Ramos (cell line): ENCODE results near the gene TNS3.

Source experiments
- in situ Hi-C: fragments of 300-500 bp; cut with MboI; formaldehyde crosslinking; loops from one replicate; pipeline ENCODE4 v1.14.3; 2022; ENCODE audit warnings: low sequenced_read_pairs; ENCODE audit not compliant: unreplicated experiment

Gene TNS3

GRCh38 chr7:47381134-47381495 is 200.8 kb downstream of the TNS3 start:
- in situ Hi-C loops: no loop called here

GRCh38 chr7:47380325-47381133 is 201.4 kb downstream of the TNS3 start:
- in situ Hi-C loops: no loop called here

- in situ Hi-C loops: no loop called here
Observed at GRCh38 chr7:47379629-47380324, 202.1 kb downstream of the TNS3 start.

GRCh38 chr7:47378728-47379395 is 203.0 kb downstream of the TNS3 start:
- in situ Hi-C loops: no loop called here

- in situ Hi-C loops: no loop called here
Observed at GRCh38 chr7:47377741-47378140, 204.2 kb downstream of the TNS3 start.

- in situ Hi-C loops: no loop called here
Observed at GRCh38 chr7:47376991-47377616, 204.8 kb downstream of the TNS3 start.

GRCh38 chr7:47375121-47375938 is 206.6 kb downstream of the TNS3 start:
- in situ Hi-C loops: no loop called here

GRCh38 chr7:47374538-47374937 is 207.4 kb downstream of the TNS3 start:
- in situ Hi-C loops: no loop called here

GRCh38 chr7:47373871-47374451 is 207.9 kb downstream of the TNS3 start:
- in situ Hi-C loops: no loop called here

- in situ Hi-C loops: no loop called here
Observed at GRCh38 chr7:47371733-47372368, 210.1 kb downstream of the TNS3 start.

GRCh38 chr7:47371317-47371716 is 210.6 kb downstream of the TNS3 start:
- in situ Hi-C loops: no loop called here

- in situ Hi-C loops: no loop called here
Observed at GRCh38 chr7:47370461-47371042, 211.4 kb downstream of the TNS3 start.

- in situ Hi-C loops: no loop called here
Observed at GRCh38 chr7:47369736-47370135, 212.2 kb downstream of the TNS3 start.

GRCh38 chr7:47368190-47368812 is 213.6 kb downstream of the TNS3 start:
- in situ Hi-C loops: no loop called here

GRCh38 chr7:47367369-47367768 is 214.5 kb downstream of the TNS3 start:
- in situ Hi-C loops: no loop called here

- in situ Hi-C loops: no loop called here
Observed at GRCh38 chr7:47366960-47367359, 215.0 kb downstream of the TNS3 start.

GRCh38 chr7:47366211-47366610 is 215.7 kb downstream of the TNS3 start:
- in situ Hi-C loops: no loop called here

- in situ Hi-C loops: no loop called here
Observed at GRCh38 chr7:47362984-47363383, 218.9 kb downstream of the TNS3 start.
